Skeletal muscle cell (primary cell): ENCODE measurements around the gene PGGHG.
"Not testable (repeated sequence)": the region's sequence is repeated elsewhere in the genome, so short reads cannot be mapped to it uniquely, and the experiment has no call there.

Experiments
- DNase-seq: peaks from one replicate; pipeline ENCODE4 v3.0.0-alpha.2; 2010; ENCODE audit warnings: low read depth
- H3K4me3 ChIP-seq: 2 replicates; pipeline ENCODE4 v1.5.1; 2011; ENCODE audit warnings: low read depth, mild to moderate bottlenecking, control low read depth, low read length, moderate library complexity

PGGHG gene

GRCh38 chr11:324593-325517 lies 35.9 kb downstream of the PGGHG start:
- not testable (repeated sequence) for H3K4me3 ChIP-seq, DNase-seq

- H3K4me3 ChIP-seq, result no peak overlapping the region
- DNase-seq, result no peak
Measured at GRCh38 chr11:325796-326591, 37.1 kb downstream of the PGGHG start.

GRCh38 chr11:326592-326841 lies 37.6 kb downstream of the PGGHG start:
- H3K4me3 ChIP-seq, result no peak overlapping the region
- DNase-seq, result no peak

- no peak overlapping the region for H3K4me3 ChIP-seq
- no peak for DNase-seq
Measured at GRCh38 chr11:326842-327580, 38.1 kb downstream of the PGGHG start.

- DNase-seq, result no peak
- no peak overlapping the region for H3K4me3 ChIP-seq
Measured at GRCh38 chr11:327581-327923, 38.6 kb downstream of the PGGHG start.

- no peak for DNase-seq
- no peak overlapping the region for H3K4me3 ChIP-seq
Measured at GRCh38 chr11:328012-328411, 39.1 kb downstream of the PGGHG start.

- not testable (repeated sequence) for DNase-seq, H3K4me3 ChIP-seq
Measured at GRCh38 chr11:328516-329100, 39.7 kb downstream of the PGGHG start.

GRCh38 chr11:329886-330253 lies 40.9 kb downstream of the PGGHG start:
- no peak for DNase-seq
- H3K4me3 ChIP-seq, result no peak overlapping the region

- no peak overlapping the region for H3K4me3 ChIP-seq
- no peak for DNase-seq
Measured at GRCh38 chr11:330307-330693, 41.4 kb downstream of the PGGHG start.

GRCh38 chr11:330694-331357 lies 41.9 kb downstream of the PGGHG start:
- H3K4me3 ChIP-seq, result no peak overlapping the region
- no peak for DNase-seq

GRCh38 chr11:331358-332060 lies 42.6 kb downstream of the PGGHG start:
- H3K4me3 ChIP-seq, result no peak overlapping the region
- no peak for DNase-seq

GRCh38 chr11:332651-333480 lies 43.9 kb downstream of the PGGHG start:
- DNase-seq, result no peak
- no peak overlapping the region for H3K4me3 ChIP-seq

GRCh38 chr11:333616-334263 lies 44.8 kb downstream of the PGGHG start:
- not testable (repeated sequence) for H3K4me3 ChIP-seq, DNase-seq

- H3K4me3 ChIP-seq, result no peak overlapping the region
- DNase-seq, result peak; percentile 43
Measured at GRCh38 chr11:334264-334994, 45.5 kb downstream of the PGGHG start.

- no peak overlapping the region for H3K4me3 ChIP-seq
- no peak for DNase-seq
Measured at GRCh38 chr11:335779-336658, 47.1 kb downstream of the PGGHG start.

GRCh38 chr11:336659-337198 lies 47.8 kb downstream of the PGGHG start:
- DNase-seq, result no peak
- no peak overlapping the region for H3K4me3 ChIP-seq
